Neuronal stem cell (in vitro differentiated cells): Measurements from ENCODE around the gene CBFA2T3.

Experiments
- DNase-seq: peaks from one replicate; pipeline ENCODE4 v3.0.0-alpha.2; 2013; ENCODE audit warnings: low spot score
- H2AFZ ChIP-seq: one replicate; pipeline ENCODE4 v1.6.1; 2013; ENCODE audit warnings: mild to moderate bottlenecking, low read length, inconsistent platforms
- H2AK5ac ChIP-seq: 2 replicates; pipeline ENCODE4 v1.6.1; 2013; ENCODE audit warnings: low read depth, mild to moderate bottlenecking, inconsistent platforms, low read length, moderate library complexity, mixed read lengths
- H2BK120ac ChIP-seq: 2 replicates; pipeline ENCODE4 v1.6.1; 2013; ENCODE audit warnings: low read depth, mild to moderate bottlenecking, inconsistent platforms, low read length, moderate library complexity, mixed read lengths
- H2BK12ac ChIP-seq: one replicate; pipeline ENCODE4 v1.6.1; 2013; ENCODE audit warnings: low read length, inconsistent platforms
- H2BK15ac ChIP-seq: 2 replicates; pipeline ENCODE4 v1.6.1; 2013; ENCODE audit warnings: mild to moderate bottlenecking, low read length, inconsistent platforms, mixed read lengths
- H2BK5ac ChIP-seq: one replicate; pipeline ENCODE4 v1.6.1; 2013; ENCODE audit warnings: inconsistent platforms, mild to moderate bottlenecking, low read length, moderate library complexity
- H3K14ac ChIP-seq: one replicate; pipeline ENCODE4 v1.6.1; 2013; ENCODE audit warnings: low read length, inconsistent platforms
- H3K18ac ChIP-seq: 2 replicates; pipeline ENCODE4 v1.6.1; 2013; ENCODE audit warnings: low read length, inconsistent platforms
- H3K23ac ChIP-seq: 2 replicates; pipeline ENCODE4 v1.6.1; 2013; ENCODE audit warnings: low read depth, mild to moderate bottlenecking, mixed read lengths, low read length, inconsistent platforms; ENCODE audit not compliant: poor library complexity
- H3K27ac ChIP-seq: replicated peaks from 3 replicates; pipeline ENCODE4 v1.5.1; 2013; ENCODE audit warnings: low read length, inconsistent platforms
- H3K27me3 ChIP-seq, 3 experiments: 2 replicates each; pipeline ENCODE4 v1.6.1; 2013; ENCODE audit warnings: low read length in 3 of 3, mild to moderate bottlenecking in 2 of 3, inconsistent platforms in 1 of 3, low read depth in 1 of 3, mixed read lengths in 1 of 3, moderate library complexity in 1 of 3; ENCODE audit not compliant: control insufficient read depth in 3 of 3, insufficient read depth in 3 of 3
- H3K36me3 ChIP-seq, 2 donors: replicated peaks in 1 of 2; 2 replicates each; pipeline ENCODE4 v1.6.1; 2013; ENCODE audit warnings: low read length in 2 of 2; ENCODE audit not compliant: control insufficient read depth in 2 of 2, insufficient read depth in 2 of 2
- H3K4ac ChIP-seq: 2 replicates; pipeline ENCODE4 v1.6.1; 2013; ENCODE audit warnings: inconsistent platforms, mild to moderate bottlenecking, low read length, moderate library complexity
- H3K4me1 ChIP-seq, 2 donors: 1 replicate in 1 of 2; 2 replicates in 1 of 2; pipeline ENCODE4 v1.6.1; 2013; ENCODE audit warnings: low read length in 2 of 2, low read depth in 1 of 2; ENCODE audit not compliant: control insufficient read depth in 2 of 2, insufficient read depth in 1 of 2
- H3K4me2 ChIP-seq: one replicate; pipeline ENCODE4 v1.6.1; 2013; ENCODE audit warnings: mild to moderate bottlenecking, low read length, inconsistent platforms; ENCODE audit not compliant: insufficient read depth, poor library complexity, severe bottlenecking
- H3K4me3 ChIP-seq, 2 donors: 2 replicates each; pipeline ENCODE4 v1.5.1; 2013; ENCODE audit warnings: low read length in 2 of 2, mild to moderate bottlenecking in 2 of 2, inconsistent platforms in 1 of 2, moderate library complexity in 1 of 2
- H3K79me1 ChIP-seq: one replicate; pipeline ENCODE4 v1.6.1; 2013; ENCODE audit warnings: low read depth, mild to moderate bottlenecking, inconsistent platforms, low read length, moderate library complexity
- H3K9ac ChIP-seq: one replicate; pipeline ENCODE4 v1.6.1; 2013; ENCODE audit warnings: mild to moderate bottlenecking, low read depth, low read length, inconsistent platforms; ENCODE audit not compliant: poor library complexity
- H3K9me3 ChIP-seq, 2 donors: replicated peaks in 1 of 2; 2 replicates each; pipeline versions ENCODE3 to v1.6.1; 2013; ENCODE audit warnings: low read length in 2 of 2, mild to moderate bottlenecking in 2 of 2, inconsistent platforms in 1 of 2, low read depth in 1 of 2, mixed read lengths in 1 of 2, moderate library complexity in 1 of 2; ENCODE audit not compliant: control insufficient read depth in 2 of 2, insufficient read depth in 1 of 2
- H4K8ac ChIP-seq: one replicate; pipeline ENCODE4 v1.6.1; 2013; ENCODE audit warnings: low read depth, mild to moderate bottlenecking, inconsistent platforms, low read length, moderate library complexity
- H4K91ac ChIP-seq: one replicate; pipeline ENCODE4 v1.6.1; 2013; ENCODE audit warnings: low read length, low read depth, mild to moderate bottlenecking, inconsistent platforms; ENCODE audit not compliant: poor library complexity
- WGBS, 2 donors: extraction: QIAGEN DNeasy Blood & Tissue Kit; methylation state at CpG; one replicate each; pipeline ENCODE4 v1.1.7; 2013; ENCODE audit warnings: missing lambda C conversion rate in 2 of 2, mixed read lengths in 1 of 2; ENCODE audit not compliant: insufficient read length in 2 of 2, insufficient replicate concordance in 1 of 2; ENCODE audit errors: extremely low coverage in 2 of 2; 5-methylcytosine and 5-hydroxymethylcytosine counted together

CBFA2T3 gene

DNA sequence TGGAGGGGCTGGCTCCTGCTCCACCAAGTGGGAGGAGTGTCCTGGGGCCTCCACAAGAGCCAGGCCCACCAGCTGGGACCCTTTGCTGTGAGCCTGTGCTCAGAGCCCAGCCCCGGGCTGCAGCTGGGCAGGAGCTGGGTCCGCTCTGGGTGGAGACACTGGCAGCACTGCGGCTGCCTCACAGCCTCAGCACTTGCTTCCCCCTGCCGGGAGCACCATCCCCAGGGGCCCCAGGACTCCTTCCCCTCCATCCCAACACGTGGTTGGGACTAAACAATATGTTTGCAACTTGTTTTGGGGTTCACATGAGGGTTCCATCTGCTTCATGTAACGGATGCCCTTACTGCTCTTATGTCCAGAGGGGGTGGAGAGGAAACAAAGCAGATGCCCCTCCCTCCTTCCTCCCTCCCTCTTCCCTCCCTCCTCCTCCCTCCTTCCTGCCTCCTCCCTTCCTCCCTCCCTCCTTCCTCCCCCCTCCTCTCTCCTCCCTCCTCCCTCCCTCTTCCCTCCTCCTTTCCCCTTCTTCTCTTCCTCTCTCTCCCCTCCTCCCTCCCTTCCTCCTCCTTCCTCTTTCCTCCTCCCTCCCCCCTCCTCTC lies 16.3 kb upstream of the CBFA2T3 start:
- H3K27ac ChIP-seq, result no peak overlapping the region
- no peak overlapping the region for H3K4me2 ChIP-seq
- no peak overlapping the region for H2BK5ac ChIP-seq
- no peak overlapping the region for H4K8ac ChIP-seq
- no peak overlapping the region for H4K91ac ChIP-seq
- no peak overlapping the region for H3K14ac ChIP-seq
- peaks cover 8 to 10% of the 10 kb centered on the region in 2 donors for H3K9me3 ChIP-seq
- H3K4me3 ChIP-seq, result no peak overlapping the region
- no peak overlapping the region for H2AK5ac ChIP-seq
- H3K18ac ChIP-seq, result peak overlapping the region; percentile 66
- peaks cover 0 to 15% of the 10 kb centered on the region in 2 donors for H3K4me1 ChIP-seq
- H2BK12ac ChIP-seq, result no peak overlapping the region
- H3K27me3 ChIP-seq, result peaks cover 0 to 39% (median 0%) of the 10 kb centered on the region in 3 experiments
- H3K23ac ChIP-seq, result no peak overlapping the region
- WGBS, 2 donors, result no CpG with 5 or more reads among the region's 6 CpGs
- peaks cover 2% of the 10 kb centered on the region for H3K79me1 ChIP-seq
- H2AFZ ChIP-seq, result peak overlapping the region; percentile 18
- H2BK15ac ChIP-seq, result peak overlapping the region; percentile 5
- DNase-seq, result no peak
- no peak overlapping the region for H3K4ac ChIP-seq
- no peaks in the 10 kb centered on the region for H3K36me3 ChIP-seq
- no peak overlapping the region for H2BK120ac ChIP-seq
- H3K9ac ChIP-seq, result no peak overlapping the region

DNA sequence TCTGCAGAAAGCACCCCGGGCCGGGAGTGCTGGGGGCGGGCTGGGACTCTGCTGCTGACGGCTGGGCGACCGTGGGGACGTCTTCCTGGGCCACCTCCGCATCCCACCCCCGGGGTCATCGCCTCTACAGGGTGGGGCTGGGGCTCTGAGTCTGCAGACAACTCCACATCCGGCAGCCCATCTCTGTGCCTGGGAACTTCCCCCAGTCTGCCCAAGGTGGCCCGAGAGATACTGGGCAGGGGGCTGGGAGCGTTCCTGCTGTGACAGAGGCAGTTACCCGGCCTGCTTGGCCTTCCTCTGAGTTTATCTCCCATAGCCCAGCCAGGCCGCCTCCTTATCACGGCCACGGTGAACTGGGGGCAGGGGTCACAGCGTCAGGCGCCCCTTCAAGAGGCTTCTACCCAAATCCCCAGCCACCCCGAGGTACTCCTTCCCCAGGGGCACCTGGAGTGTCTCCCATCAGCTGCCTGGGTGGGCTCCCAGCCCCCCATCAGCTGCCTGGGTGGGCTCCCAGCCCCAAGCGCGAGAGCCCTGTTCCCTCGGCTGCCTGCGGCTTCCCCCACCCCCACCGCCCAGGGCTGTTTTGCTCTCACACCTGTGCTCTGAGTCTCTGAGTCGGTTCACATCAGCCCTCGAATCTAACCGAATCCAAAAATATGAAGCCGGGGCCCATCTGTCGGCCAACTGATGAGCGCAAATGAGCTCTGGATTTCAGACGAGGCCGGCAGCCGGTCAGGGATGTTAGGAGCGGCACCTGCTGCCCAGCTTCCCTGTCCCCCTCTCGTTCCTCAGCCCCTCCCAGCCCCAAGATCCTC lies 15.6 kb upstream of the CBFA2T3 start:
- no peak overlapping the region for H4K8ac ChIP-seq
- peak overlapping the region; percentile 56 for H3K14ac ChIP-seq
- peak overlapping the region; percentile 76 for H3K18ac ChIP-seq
- DNase-seq, result no peak
- H2AFZ ChIP-seq, result peak overlapping the region; percentile 18
- peaks cover 0 to 43% (median 0%) of the 10 kb centered on the region in 3 experiments for H3K27me3 ChIP-seq
- peak overlapping the region; percentile 80 for H3K23ac ChIP-seq
- H3K36me3 ChIP-seq, result no peaks in the 10 kb centered on the region
- peaks cover 2% of the 10 kb centered on the region for H3K79me1 ChIP-seq
- H3K4me1 ChIP-seq, result peaks cover 0 to 15% of the 10 kb centered on the region in 2 donors
- peaks cover 2 to 7% of the 10 kb centered on the region in 2 donors for H3K9me3 ChIP-seq
- H2BK120ac ChIP-seq, result no peak overlapping the region
- no peak overlapping the region for H3K4me2 ChIP-seq
- H2AK5ac ChIP-seq, result peak overlapping the region; percentile 70
- no CpG with 5 or more reads among the region's 36 CpGs for WGBS, 2 donors
- H3K4ac ChIP-seq, result no peak overlapping the region
- H2BK5ac ChIP-seq, result peak overlapping the region; percentile 24
- no peak overlapping the region for H3K27ac ChIP-seq
- no peak overlapping the region for H3K4me3 ChIP-seq
- no peak overlapping the region for H3K9ac ChIP-seq
- no peak overlapping the region for H2BK12ac ChIP-seq
- H2BK15ac ChIP-seq, result peak overlapping the region; percentile 5
- H4K91ac ChIP-seq, result no peak overlapping the region

GRCh38 chr16:88991813-88992350 lies 14.9 kb upstream of the CBFA2T3 start:
- WGBS, 2 donors, result no CpG with 5 or more reads among the region's 19 CpGs
- H2AFZ ChIP-seq, result no peak overlapping the region
- H3K27me3 ChIP-seq, result peaks cover 0 to 46% (median 0%) of the 10 kb centered on the region in 3 experiments
- H3K4ac ChIP-seq, result peak overlapping the region; percentile 53
- peaks cover 0 to 15% of the 10 kb centered on the region in 2 donors for H3K4me1 ChIP-seq
- H2BK15ac ChIP-seq, result peak overlapping the region; percentile 37
- H3K4me2 ChIP-seq, result no peak overlapping the region
- peaks cover 2% of the 10 kb centered on the region for H3K79me1 ChIP-seq
- no peak overlapping the region for H2BK12ac ChIP-seq
- H3K14ac ChIP-seq, result peak overlapping the region; percentile 56
- H3K9me3 ChIP-seq, result peaks cover 0 to under 1% of the 10 kb centered on the region in 2 donors
- no peak overlapping the region for H4K8ac ChIP-seq
- H3K9ac ChIP-seq, result no peak overlapping the region
- no peak overlapping the region for H3K4me3 ChIP-seq
- no peak overlapping the region for H4K91ac ChIP-seq
- no peaks in the 10 kb centered on the region for H3K36me3 ChIP-seq
- H3K18ac ChIP-seq, result peak overlapping the region; percentile 76
- H2BK120ac ChIP-seq, result no peak overlapping the region
- peak overlapping the region; percentile 80 for H3K23ac ChIP-seq
- H2BK5ac ChIP-seq, result no peak overlapping the region
- no peak for DNase-seq
- no peak overlapping the region for H3K27ac ChIP-seq
- peak overlapping the region; percentile 70 for H2AK5ac ChIP-seq
